Bronchial epithelial cell (primary cell): ENCODE data around the gene ABTB2. TPM values are rescaled to one million over a fixed set of nuclear protein-coding genes. Genes with fewer than 3 reads are reported as not detected.

Source experiments
- DNase-seq: peaks from one replicate; pipeline ENCODE4 v3.0.0-alpha.2; 2010; ENCODE audit warnings: low read depth
- FAIRE-seq: peaks from 2 replicates; lab custom pipeline; 2011; peaks lifted over from hg19 to GRCh38; lab: Jason Lieb, UNC
- H3K27me3 ChIP-seq: 2 replicates; pipeline ENCODE4 v1.5.1; 2011; ENCODE audit warnings: low read length; ENCODE audit not compliant: control insufficient read depth, insufficient read depth
- H3K36me3 ChIP-seq: 2 replicates; pipeline ENCODE4 v1.5.1; 2011; ENCODE audit warnings: low read length; ENCODE audit not compliant: control insufficient read depth, insufficient read depth
- H3K4me3 ChIP-seq: 2 replicates; pipeline ENCODE4 v1.5.1; 2011; ENCODE audit warnings: mild to moderate bottlenecking, low read depth, low read length, control low read depth
- CTCF ChIP-seq: IDR thresholded peaks from 2 replicates; pipeline ENCODE4 v1.5.1; 2011; ENCODE audit warnings: mild to moderate bottlenecking, moderate library complexity, low read length, control low read depth, inconsistent platforms; ENCODE audit not compliant: insufficient read depth, severe bottlenecking
- total RNA-seq: library from RNA; depleted of rRNA; stranded (reverse); fragments of >200 nt; gene quantifications from 2 replicates; pipeline ENCODE4 v1.2.1, GENCODE V29; 2014

Gene ABTB2
- total RNA-seq, 1 donor from 2014 or later = 0.53 TPM

GRCh38 chr11:34264303-34265110 is 93.3 kb downstream of the ABTB2 start:
- no peak overlapping the region for H3K4me3 ChIP-seq
- no peaks in the 10 kb centered on the region for H3K27me3 ChIP-seq
- TF ChIP-seq CTCF = no peak
- FAIRE-seq (peak; percentile 77), DNase-seq (no peak)
- H3K36me3 ChIP-seq = no peaks in the 10 kb centered on the region

GRCh38 chr11:34263441-34264091 is 94.2 kb downstream of the ABTB2 start:
- Histone ChIP-seq H3K36me3 (no peaks in the 10 kb centered on the region), H3K27me3 (no peaks in the 10 kb centered on the region), H3K4me3 (no peak overlapping the region)
- peak; percentile 96 for FAIRE-seq
- peak; percentile 88 for DNase-seq
- TF ChIP-seq CTCF = no peak

GRCh38 chr11:34262531-34263081 is 95.2 kb downstream of the ABTB2 start:
- FAIRE-seq (no peak), DNase-seq (no peak)
- no peak for TF ChIP-seq CTCF
- Histone ChIP-seq H3K4me3 (no peak overlapping the region), H3K27me3 (no peaks in the 10 kb centered on the region), H3K36me3 (no peaks in the 10 kb centered on the region)

GRCh38 chr11:34261820-34262219 is 96.0 kb downstream of the ABTB2 start:
- TF ChIP-seq CTCF = no peak
- no peak overlapping the region for H3K4me3 ChIP-seq
- H3K36me3 ChIP-seq = no peaks in the 10 kb centered on the region
- DNase-seq (no peak), FAIRE-seq (no peak)
- H3K27me3 ChIP-seq = no peaks in the 10 kb centered on the region

- no peak for FAIRE-seq
- Histone ChIP-seq H3K36me3 (no peaks in the 10 kb centered on the region), H3K4me3 (no peak overlapping the region), H3K27me3 (no peaks in the 10 kb centered on the region)
- DNase-seq = no peak
- no peak for TF ChIP-seq CTCF
These were observed 96.7 kb downstream of the ABTB2 start for GRCh38 chr11:34261095-34261494.
